ENCODE data around the gene IL4.

The IL4 gene

DNA sequence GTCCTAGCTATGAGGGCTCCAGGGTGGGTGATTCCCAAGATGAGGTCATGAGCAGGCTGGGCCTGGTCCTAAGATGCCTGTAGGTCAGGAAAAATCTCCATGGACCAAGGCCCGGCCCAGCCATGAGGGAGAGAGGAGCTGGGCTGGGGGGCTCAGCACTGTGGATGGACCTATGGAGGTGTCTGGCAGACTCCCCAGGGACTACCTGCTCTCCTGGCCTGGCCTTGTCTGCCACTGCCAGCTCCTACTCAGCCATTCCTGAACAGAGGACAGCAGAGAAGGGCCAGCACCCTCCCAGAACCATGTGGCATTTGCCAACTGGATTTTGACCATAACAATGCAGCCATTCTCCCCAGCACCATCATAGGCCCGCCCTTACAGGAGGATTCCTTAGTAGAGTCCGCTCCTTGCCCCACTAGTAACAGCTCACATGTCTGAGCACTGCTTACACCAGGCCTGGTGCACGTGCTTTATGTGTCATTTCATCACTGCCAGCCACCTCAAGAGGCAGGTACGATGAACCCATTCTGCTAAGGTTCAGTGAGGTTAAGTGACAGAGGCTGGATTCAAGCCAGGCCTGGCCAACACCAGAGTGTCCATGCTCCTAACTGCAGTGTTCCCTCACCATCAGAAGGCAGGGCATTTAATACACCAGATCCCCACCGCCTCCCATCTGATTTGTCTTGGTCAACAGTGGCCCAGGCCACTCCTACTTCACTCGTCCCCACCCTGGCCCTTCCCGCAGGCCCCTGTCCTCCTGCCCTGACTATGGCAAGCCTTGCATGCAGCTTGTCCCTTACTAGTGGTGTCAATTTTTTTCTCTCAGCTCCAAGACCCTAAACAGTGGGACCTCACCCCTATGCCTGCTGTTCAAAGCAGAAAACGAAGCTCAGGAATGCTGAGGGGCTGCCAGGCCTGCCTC lies 15.1 kb upstream of the IL4 start:
- Histone ChIP-seq H3K4me1 (ENCODE audit: control insufficient read depth, insufficient read depth, low read length) (peaks cover 7% of the 10 kb centered on the region; the same call in 1 of the 2 replicates), H3K36me3 (ENCODE audit: control insufficient read depth, insufficient read depth, low read length) (no peaks in the 10 kb centered on the region), H3K9me3 (ENCODE audit: control insufficient read depth, insufficient read depth, low read length) (no peaks in the 10 kb centered on the region), H3K4me3 (ENCODE audit: low read depth, low read length) (no peak overlapping the region), H3K9ac (ENCODE audit: low read depth, low read length) (no peak overlapping the region), H3K27me3 (ENCODE audit: control insufficient read depth, insufficient read depth, low read length) (peaks cover 39% of the 10 kb centered on the region), H3K27ac (ENCODE audit: low read depth, low read length) (no peak overlapping the region)

GRCh38 chr5:132659598-132660493 lies 13.9 kb upstream of the IL4 start:
- Histone ChIP-seq H3K36me3 (ENCODE audit: control insufficient read depth, insufficient read depth, low read length) (no peaks in the 10 kb centered on the region), H3K4me3 (ENCODE audit: low read depth, low read length) (no peak overlapping the region), H3K4me1 (ENCODE audit: control insufficient read depth, insufficient read depth, low read length) (peaks cover 7% of the 10 kb centered on the region; the same call in 1 of the 2 replicates), H3K27me3 (ENCODE audit: control insufficient read depth, insufficient read depth, low read length) (peaks cover 30% of the 10 kb centered on the region), H3K9ac (ENCODE audit: low read depth, low read length) (no peak overlapping the region), H3K27ac (ENCODE audit: low read depth, low read length) (no peak overlapping the region), H3K9me3 (ENCODE audit: control insufficient read depth, insufficient read depth, low read length) (no peaks in the 10 kb centered on the region)

DNA sequence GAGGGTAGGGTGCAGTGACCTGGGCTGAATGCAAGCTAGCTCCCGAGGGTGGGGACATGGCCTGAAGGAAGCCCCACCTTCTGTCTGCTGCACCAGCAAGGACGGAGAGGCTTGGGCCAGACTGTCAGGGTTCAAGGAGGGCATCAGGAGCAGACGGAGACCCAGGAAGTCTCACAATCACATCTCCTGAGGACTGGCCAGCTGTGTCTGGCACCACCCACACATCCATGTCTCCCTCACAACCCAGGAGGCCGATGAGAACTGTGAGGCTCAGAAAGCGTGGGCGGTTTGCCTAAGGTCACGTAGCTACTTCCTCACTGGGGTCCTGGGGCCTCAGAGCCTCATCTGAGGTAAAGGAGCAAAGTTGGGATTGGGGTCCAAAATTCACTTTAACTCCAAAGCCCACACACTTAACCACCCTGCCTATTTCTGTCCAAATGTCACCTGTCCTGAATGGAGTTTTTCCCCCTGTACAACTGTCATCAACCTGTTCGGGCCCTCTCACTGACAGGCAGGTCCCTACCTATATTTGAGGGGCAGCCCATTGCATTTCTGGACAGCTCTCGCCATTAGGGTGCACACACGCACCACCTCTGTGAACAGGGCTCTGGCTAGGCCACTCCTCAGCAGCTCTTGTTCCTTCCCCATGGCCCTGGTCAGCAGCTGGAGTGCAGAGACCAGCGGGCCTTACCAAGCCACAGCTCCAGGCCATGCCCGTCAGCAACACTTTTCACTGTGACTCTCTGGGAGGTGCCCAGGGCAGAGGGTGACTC lies 12.4 kb upstream of the IL4 start:
- Histone ChIP-seq H3K9ac (ENCODE audit: low read depth, low read length) (no peak overlapping the region), H3K9me3 (ENCODE audit: control insufficient read depth, insufficient read depth, low read length) (no peaks in the 10 kb centered on the region)

DNA sequence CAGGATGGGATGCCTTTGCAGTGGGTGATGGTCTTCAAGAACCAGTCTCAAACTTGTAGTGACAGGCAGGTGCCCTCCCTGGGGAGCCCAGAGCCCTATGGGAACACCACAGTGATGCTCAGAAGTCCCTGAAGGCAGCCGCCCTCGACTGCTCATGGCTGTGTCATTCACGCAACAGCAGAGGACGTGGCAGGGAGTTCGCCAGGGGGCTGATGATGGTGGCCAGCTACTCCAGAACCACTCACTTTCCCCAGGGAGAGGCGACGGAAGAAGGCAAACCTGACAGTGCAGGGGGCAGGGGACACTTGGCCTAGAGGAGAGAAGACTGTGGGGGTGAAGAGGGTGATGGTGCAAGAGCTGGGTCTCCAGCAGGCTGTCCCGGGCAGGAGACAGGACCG lies 11.8 kb upstream of the IL4 start:
- no peaks in the 10 kb centered on the region for H3K4me1 ChIP-seq (ENCODE audit: control insufficient read depth, insufficient read depth, low read length)
- H3K27ac ChIP-seq (ENCODE audit: low read depth, low read length), result no peak overlapping the region
- no peaks in the 10 kb centered on the region for H3K36me3 ChIP-seq (ENCODE audit: control insufficient read depth, insufficient read depth, low read length)
- peaks cover 8% of the 10 kb centered on the region for H3K27me3 ChIP-seq (ENCODE audit: control insufficient read depth, insufficient read depth, low read length)
- H3K9ac ChIP-seq (ENCODE audit: low read depth, low read length), result no peak overlapping the region
- H3K9me3 ChIP-seq (ENCODE audit: control insufficient read depth, insufficient read depth, low read length), result no peaks in the 10 kb centered on the region
- H3K4me3 ChIP-seq (ENCODE audit: low read depth, low read length), result no peak overlapping the region

More for the DNA sequence above, 12.4 kb upstream of the IL4 start:
- Histone ChIP-seq H3K27ac (ENCODE audit: low read depth, low read length) (no peak overlapping the region), H3K36me3 (ENCODE audit: control insufficient read depth, insufficient read depth, low read length) (no peaks in the 10 kb centered on the region), H3K4me1 (ENCODE audit: control insufficient read depth, insufficient read depth, low read length) (no peaks in the 10 kb centered on the region), H3K4me3 (ENCODE audit: low read depth, low read length) (no peak overlapping the region), H3K27me3 (ENCODE audit: control insufficient read depth, insufficient read depth, low read length) (peaks cover 14% of the 10 kb centered on the region)

DNA sequence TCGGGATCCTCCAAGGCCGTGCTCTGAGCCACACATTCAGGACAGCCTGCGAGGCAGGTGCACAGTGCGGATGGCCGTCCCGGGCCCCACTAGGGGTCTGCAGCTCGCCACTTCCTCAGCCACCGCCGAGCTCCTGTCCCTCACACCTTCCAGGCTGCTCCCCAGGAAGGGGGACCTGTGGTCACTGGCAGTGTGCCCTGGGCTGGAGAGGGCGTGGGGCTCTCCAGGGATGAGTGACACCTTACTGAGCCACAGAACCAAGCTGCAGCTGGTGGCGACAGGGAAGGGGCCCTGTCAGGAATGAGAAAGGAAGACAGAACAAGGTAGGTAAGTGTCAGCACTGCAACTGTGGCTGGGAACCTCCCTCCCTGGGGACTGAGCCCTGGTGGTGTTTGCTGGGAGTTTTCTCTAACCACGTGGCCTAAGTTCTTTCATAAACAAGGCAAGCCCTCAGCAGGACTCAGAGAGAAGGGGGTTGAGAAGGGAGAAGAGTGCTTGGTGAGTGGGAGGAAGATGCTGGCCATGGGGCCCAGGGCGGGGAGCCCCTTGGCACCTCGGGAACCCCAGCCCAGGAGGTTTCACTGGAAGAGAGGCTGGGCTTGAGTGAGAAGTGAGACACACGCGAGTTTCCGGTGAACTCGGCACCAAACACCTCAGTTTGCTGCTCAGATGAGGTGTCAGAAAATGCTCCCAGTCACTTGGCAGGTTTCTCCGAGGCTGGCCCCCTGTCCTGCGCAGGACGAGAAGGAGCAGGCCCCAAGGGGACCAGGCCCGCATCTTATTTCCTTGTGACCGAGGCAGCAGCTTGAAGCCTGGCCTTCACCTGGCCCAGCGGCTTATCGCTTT lies 10.6 kb upstream of the IL4 start:
- H3K36me3 ChIP-seq (ENCODE audit: control insufficient read depth, insufficient read depth, low read length), result no peaks in the 10 kb centered on the region
- H3K27me3 ChIP-seq (ENCODE audit: control insufficient read depth, insufficient read depth, low read length), result no peaks in the 10 kb centered on the region
- no peak overlapping the region for H3K9ac ChIP-seq (ENCODE audit: low read depth, low read length)
- H3K9me3 ChIP-seq (ENCODE audit: control insufficient read depth, insufficient read depth, low read length), result no peaks in the 10 kb centered on the region
- H3K4me3 ChIP-seq (ENCODE audit: low read depth, low read length), result no peak overlapping the region
- H3K4me1 ChIP-seq (ENCODE audit: control insufficient read depth, insufficient read depth, low read length), result no peaks in the 10 kb centered on the region
- H3K27ac ChIP-seq (ENCODE audit: low read depth, low read length), result no peak overlapping the region

GRCh38 chr5:132663771-132664695 lies 9.8 kb upstream of the IL4 start:
- H3K27ac ChIP-seq (ENCODE audit: low read depth, low read length), result no peak overlapping the region
- H3K4me3 ChIP-seq (ENCODE audit: low read depth, low read length), result no peak overlapping the region
- no peaks in the 10 kb centered on the region for H3K4me1 ChIP-seq (ENCODE audit: control insufficient read depth, insufficient read depth, low read length)
- no peaks in the 10 kb centered on the region for H3K27me3 ChIP-seq (ENCODE audit: control insufficient read depth, insufficient read depth, low read length)
- no peaks in the 10 kb centered on the region for H3K9me3 ChIP-seq (ENCODE audit: control insufficient read depth, insufficient read depth, low read length)
- no peaks in the 10 kb centered on the region for H3K36me3 ChIP-seq (ENCODE audit: control insufficient read depth, insufficient read depth, low read length)
- H3K9ac ChIP-seq (ENCODE audit: low read depth, low read length), result no peak overlapping the region

GRCh38 chr5:132664696-132665209 lies 9.0 kb upstream of the IL4 start:
- H3K27ac ChIP-seq (ENCODE audit: low read depth, low read length), result no peak overlapping the region
- H3K4me3 ChIP-seq (ENCODE audit: low read depth, low read length), result no peak overlapping the region
- no peak overlapping the region for H3K9ac ChIP-seq (ENCODE audit: low read depth, low read length)
- no peaks in the 10 kb centered on the region for H3K27me3 ChIP-seq (ENCODE audit: control insufficient read depth, insufficient read depth, low read length)
- no peaks in the 10 kb centered on the region for H3K9me3 ChIP-seq (ENCODE audit: control insufficient read depth, insufficient read depth, low read length)
- H3K36me3 ChIP-seq (ENCODE audit: control insufficient read depth, insufficient read depth, low read length), result no peaks in the 10 kb centered on the region
- no peaks in the 10 kb centered on the region for H3K4me1 ChIP-seq (ENCODE audit: control insufficient read depth, insufficient read depth, low read length)

GRCh38 chr5:132665574-132666080 lies 8.2 kb upstream of the IL4 start:
- H3K27me3 ChIP-seq (ENCODE audit: control insufficient read depth, insufficient read depth, low read length), result no peaks in the 10 kb centered on the region
- no peaks in the 10 kb centered on the region for H3K36me3 ChIP-seq (ENCODE audit: control insufficient read depth, insufficient read depth, low read length)
- H3K4me3 ChIP-seq (ENCODE audit: low read depth, low read length), result no peak overlapping the region
- no peak overlapping the region for H3K9ac ChIP-seq (ENCODE audit: low read depth, low read length)
- H3K4me1 ChIP-seq (ENCODE audit: control insufficient read depth, insufficient read depth, low read length), result no peaks in the 10 kb centered on the region
- no peaks in the 10 kb centered on the region for H3K9me3 ChIP-seq (ENCODE audit: control insufficient read depth, insufficient read depth, low read length)
- no peak overlapping the region for H3K27ac ChIP-seq (ENCODE audit: low read depth, low read length)

Data from HUES48 (cell line).